Heart left ventricle (tissue), 16 donors: ENCODE results near the gene PARVG. TPM values are rescaled to one million over a fixed set of nuclear protein-coding genes. Genes with fewer than 3 reads are reported as not detected.

Source experiments
- ATAC-seq, 4 donors: fragments of 200-7000 bp; cut with Tn5 transposase; one replicate each; pipeline ENCODE4 v1.9.1; 2020 to 2022; ENCODE audit warnings: moderate library complexity in 4 of 4, mild to moderate bottlenecking in 3 of 4, moderate number of reproducible peaks in 1 of 4
- DNase-seq, 5 donors: peaks; one replicate each; pipeline ENCODE4 v3.0.0-alpha.2; 2020
- H3K27ac ChIP-seq, 12 donors: fragments of 200-600 bp; sonication (generic) in 4 of 12; one replicate each; pipeline versions ENCODE4 v1.5.0 to v1.8.0; 2016 to 2022; ENCODE audit warnings: mild to moderate bottlenecking in 2 of 12
- H3K27me3 ChIP-seq, 9 donors: fragments of 200-600 bp; sonication (generic) in 2 of 9; one replicate each; pipeline versions ENCODE4 v1.5.1 to v1.8.0; 2016 to 2022; ENCODE audit warnings: mild to moderate bottlenecking in 3 of 9
- H3K36me3 ChIP-seq, 9 donors: fragments of 200-600 bp; sonication (generic) in 2 of 9; one replicate each; pipeline versions ENCODE4 v1.5.0 to v1.8.0; 2018 to 2022; ENCODE audit warnings: mild to moderate bottlenecking in 2 of 9
- H3K4me1 ChIP-seq, 12 donors: fragments of 200-600 bp; sonication (generic) in 4 of 12; one replicate each; pipeline versions ENCODE4 v1.5.0 to v1.8.0; 2016 to 2022; ENCODE audit warnings: mild to moderate bottlenecking in 3 of 12
- H3K4me3 ChIP-seq, 12 donors: fragments of 200-600 bp; sonication (generic) in 4 of 12; one replicate each; pipeline versions ENCODE4 v1.5.0 to v1.8.0; 2017 to 2022; ENCODE audit warnings: mild to moderate bottlenecking in 9 of 12, moderate library complexity in 4 of 12
- H3K9me3 ChIP-seq, 12 donors: fragments of 200-600 bp; sonication (generic) in 4 of 12; one replicate each; pipeline versions ENCODE4 v1.5.0 to v1.8.0; 2016 to 2022; ENCODE audit warnings: mild to moderate bottlenecking in 1 of 12
- POLR2A ChIP-seq, 2 donors: fragments of 450-650 bp; IDR thresholded peaks; one replicate each; pipeline ENCODE4 v1.6.1; 2017; ENCODE audit warnings: antibody characterized with exemption in 2 of 2, mild to moderate bottlenecking in 2 of 2, moderate library complexity in 2 of 2
- WGBS, 4 donors: extraction: QIAGEN DNeasy Blood & Tissue Kit in 2 of 4; methylation state at CpG; one replicate each; pipeline versions ENCODE4 v1.1.5 to v1.1.7; 2013 to 2018; 5-methylcytosine and 5-hydroxymethylcytosine counted together
- intact Hi-C, 10 donors: fragments of 100-400 bp; cut with DNase I; formaldehyde crosslinking; loops; one replicate each; pipeline versions ENCODE4 v1.11.1 to v1.14.2; 2022
- polyA plus RNA-seq, 2 donors: library from polyadenylated mRNA; stranded (reverse); fragments of 200-250 nt; gene quantifications; one replicate each; pipeline ENCODE4 v1.2.3, GENCODE V29; 2013
- total RNA-seq, 9 donors: library from RNA; depleted of rRNA in 2 of 9; stranded (reverse); fragments of >200 nt in 2 of 9; fragmentation: NEBNext Ultra II Directional in 3 of 9; extraction: Animal tissue kit (Norgen Biotek cat#: 25700) in 3 of 9; gene quantifications; one replicate each; pipeline versions ENCODE4 v1.1.0 to v1.2.4, GENCODE V29; 2016 to 2023
- TF ChIP-seq, protein P1 (sequence below), 12 donors: fragments of 200-600 bp; sonication (generic) in 4 of 12; IDR thresholded peaks; one replicate each; pipeline versions ENCODE4 v1.5.0 to v1.8.0; 2018 to 2022; ENCODE audit warnings: antibody characterized with exemption in 12 of 12, mild to moderate bottlenecking in 5 of 12
- donor health status: ischemic (EF 13 %, LVEDD 7.1; RV severe dilation, severe dysfunction).
- donor health status: healthy with polysubstance abuse.
- donor health status: DM: no; HTN: yes; CAD: no.
- donor health status: DM: no; HTN: no; CAD: no.
- donor health status: ischemic (EF 25% LVEDD 6.9; RV normal size, moderate dysfunction).
- donor health status: ischemic (EF 25% LVEDD 5.7; RV mildly dilated, moderate dysfunction).
- donor health status: healthy.
- donor health status: DM: yes; HTN: yes; CAD: no.
- donor health status: ischemic (EF 35%, LVEDD 5.7; RV mildly dilated, moderate dysfunction).
- donor health status: nonischemic (EF 11% LVEDD 7.7; RV severe dilation, severe dysfunction).
- donor health status: DM: yes; HTN: yes; CAD: no.
- donor health status: PGD.
- donor health status: ischemic (EF 29% LVEDD 5.4; RV normal size, mild dysfunction).
- donor health status: nonischemic (EF 23%, LVEDD 6.1; RV moderate dilation, normal function).

Gene PARVG
- total and polyA plus RNA-seq, 11 donors = 1.1 to 34.8 (median 2.2) TPM

GRCh38 chr22:44200855-44201550 lies 20.3 kb downstream of the PARVG start:
- peak in 1 of 4 donors; percentile 29 for ATAC-seq
- TF ChIP-seq POLR2A (IDR thresholded peaks at IDR 0.05) = no peak
- TF ChIP-seq, protein P1, sequence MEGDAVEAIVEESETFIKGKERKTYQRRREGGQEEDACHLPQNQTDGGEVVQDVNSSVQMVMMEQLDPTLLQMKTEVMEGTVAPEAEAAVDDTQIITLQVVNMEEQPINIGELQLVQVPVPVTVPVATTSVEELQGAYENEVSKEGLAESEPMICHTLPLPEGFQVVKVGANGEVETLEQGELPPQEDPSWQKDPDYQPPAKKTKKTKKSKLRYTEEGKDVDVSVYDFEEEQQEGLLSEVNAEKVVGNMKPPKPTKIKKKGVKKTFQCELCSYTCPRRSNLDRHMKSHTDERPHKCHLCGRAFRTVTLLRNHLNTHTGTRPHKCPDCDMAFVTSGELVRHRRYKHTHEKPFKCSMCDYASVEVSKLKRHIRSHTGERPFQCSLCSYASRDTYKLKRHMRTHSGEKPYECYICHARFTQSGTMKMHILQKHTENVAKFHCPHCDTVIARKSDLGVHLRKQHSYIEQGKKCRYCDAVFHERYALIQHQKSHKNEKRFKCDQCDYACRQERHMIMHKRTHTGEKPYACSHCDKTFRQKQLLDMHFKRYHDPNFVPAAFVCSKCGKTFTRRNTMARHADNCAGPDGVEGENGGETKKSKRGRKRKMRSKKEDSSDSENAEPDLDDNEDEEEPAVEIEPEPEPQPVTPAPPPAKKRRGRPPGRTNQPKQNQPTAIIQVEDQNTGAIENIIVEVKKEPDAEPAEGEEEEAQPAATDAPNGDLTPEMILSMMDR (IDR thresholded peaks at IDR 0.05) = no peak
- Histone ChIP-seq H3K36me3 (peaks cover 0 to 36% (median 0%) of the 10 kb centered on the region in 9 donors), H3K4me1 (peaks cover 0 to 13% (median 0%) of the 10 kb centered on the region in 12 donors), H3K27ac (no peak overlapping the region), H3K27me3 (peaks cover 0 to 18% (median 0%) of the 10 kb centered on the region in 9 donors), H3K4me3 (no peak overlapping the region), H3K9me3 (no peaks in the 10 kb centered on the region)
- WGBS, 4 donors = 69 to 76% (median 73%) methylated on average over 15 to 17 of the region's 17 CpGs
- DNase-seq = no peak
- intact Hi-C loops = no loop called here

DNA sequence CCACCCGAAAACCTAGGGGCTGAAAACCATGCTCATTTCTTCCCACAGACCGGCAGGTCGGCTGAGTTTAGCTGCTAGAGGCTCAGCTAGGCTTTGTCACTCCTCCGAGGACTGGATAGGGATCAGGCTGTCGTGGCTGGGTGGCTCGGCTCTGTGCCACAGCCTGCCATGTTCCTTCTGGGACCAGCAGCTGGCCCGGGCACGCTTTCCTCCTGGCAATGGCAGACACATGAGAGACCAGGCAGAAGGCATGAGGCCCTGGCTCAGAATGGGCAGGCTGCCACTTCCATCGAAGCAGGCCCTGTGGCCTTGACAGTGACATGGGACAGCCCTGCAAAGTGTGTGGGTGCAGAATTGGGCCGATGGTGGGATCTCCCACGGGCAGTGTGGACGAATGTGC lies 20.9 kb downstream of the PARVG start:
- Histone ChIP-seq H3K36me3 (peaks cover 0 to 29% (median 0%) of the 10 kb centered on the region in 9 donors), H3K4me1 (peaks cover 0 to 13% (median 0%) of the 10 kb centered on the region in 12 donors), H3K27ac (no peak overlapping the region), H3K27me3 (peaks cover 0 to 14% (median 0%) of the 10 kb centered on the region in 9 donors), H3K9me3 (no peaks in the 10 kb centered on the region), H3K4me3 (no peak overlapping the region)
- TF ChIP-seq, protein P1 (IDR thresholded peaks at IDR 0.05) = no peak
- TF ChIP-seq POLR2A (IDR thresholded peaks at IDR 0.05) = no peak
- 51 to 69% (median 58%) methylated on average over 9 to 12 of the region's 12 CpGs for WGBS, 4 donors
- peak; percentile 29 to 79 (median 58) for ATAC-seq
- intact Hi-C loops = no loop called here
- peak in 3 of 5 donors; percentile 50 to 61 (median 51) for DNase-seq

DNA sequence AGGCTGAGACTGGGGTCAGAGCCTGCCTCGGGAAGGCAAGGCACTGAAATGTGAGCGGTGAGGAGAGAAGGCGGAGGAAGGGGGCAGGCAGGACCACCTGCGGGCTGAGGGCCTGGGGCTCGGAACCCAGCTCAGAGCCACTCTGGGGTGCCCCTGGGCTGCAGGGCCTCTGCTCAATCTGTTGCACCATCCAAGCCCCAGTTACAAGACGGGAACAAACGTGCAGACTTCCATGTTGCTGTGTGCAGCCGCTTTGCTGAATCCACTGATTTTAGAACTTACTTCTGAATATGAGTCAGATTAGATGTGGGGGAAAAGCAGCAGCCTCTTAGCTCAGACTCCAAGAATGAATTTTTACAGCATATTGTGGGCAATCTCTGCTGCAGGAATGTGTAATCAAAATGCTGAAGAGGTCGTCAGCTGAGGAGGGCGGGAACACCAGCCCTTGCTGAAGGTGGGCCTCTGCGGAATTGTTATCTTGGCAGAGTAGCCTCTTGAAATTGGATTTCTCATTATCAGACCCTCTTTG lies 21.6 kb downstream of the PARVG start:
- WGBS, 4 donors = 68 to 77% (median 75%) methylated on average over 11 of the region's 11 CpGs
- TF ChIP-seq, protein P1 (IDR thresholded peaks at IDR 0.05) = no peak
- TF ChIP-seq POLR2A (IDR thresholded peaks at IDR 0.05) = no peak
- Histone ChIP-seq H3K36me3 (peaks cover 0 to 27% (median 0%) of the 10 kb centered on the region in 9 donors), H3K4me3 (no peak overlapping the region), H3K9me3 (no peaks in the 10 kb centered on the region), H3K4me1 (peaks cover 0 to 13% (median 0%) of the 10 kb centered on the region in 12 donors), H3K27ac (no peak overlapping the region), H3K27me3 (peaks cover 0 to 7% (median 0%) of the 10 kb centered on the region in 9 donors)
- ATAC-seq (no peak), DNase-seq (no peak)
- intact Hi-C loops = no loop called here

- 48 to 82% (median 62%) methylated on average over 6 of the region's 6 CpGs for WGBS, 4 donors
- peaks cover 0 to 25% (median 0%) of the 10 kb centered on the region in 9 donors for H3K36me3 ChIP-seq
- intact Hi-C loops = no loop called here
- peaks cover 0 to 5% (median 0%) of the 10 kb centered on the region in 9 donors for H3K27me3 ChIP-seq
- H3K4me1 ChIP-seq = peaks cover 0 to 13% (median 0%) of the 10 kb centered on the region in 12 donors
- no peak overlapping the region for H3K27ac ChIP-seq
- TF ChIP-seq POLR2A (IDR thresholded peaks at IDR 0.05) = no peak
- TF ChIP-seq, protein P1 (IDR thresholded peaks at IDR 0.05) = no peak
- no peak for DNase-seq
- no peak for ATAC-seq
- H3K4me3 ChIP-seq = no peak overlapping the region
- H3K9me3 ChIP-seq = peaks cover 0 to 3% (median 0%) of the 10 kb centered on the region in 12 donors
Measured at GRCh38 chr22:44203203-44203602, 22.5 kb downstream of the PARVG start.
